Stimulated activated CD4-positive, alpha-beta T cell treated with anti-CD3 and anti-CD28 coated beads, Interleukin-1b, Interleukin-23, amount 100 ng/mL, for 1 hour (primary cell): Measurements from ENCODE around the gene MAK.
"Not testable (repeated sequence)": the region's sequence is repeated elsewhere in the genome, so short reads cannot be mapped to it uniquely, and the experiment has no call there.

Experiments
- DNase-seq, 2 donors: peaks; one replicate each; pipeline ENCODE4 v3.0.0-alpha.2; 2020; ENCODE audit warnings: low read depth in 2 of 2

MAK gene, protein sequence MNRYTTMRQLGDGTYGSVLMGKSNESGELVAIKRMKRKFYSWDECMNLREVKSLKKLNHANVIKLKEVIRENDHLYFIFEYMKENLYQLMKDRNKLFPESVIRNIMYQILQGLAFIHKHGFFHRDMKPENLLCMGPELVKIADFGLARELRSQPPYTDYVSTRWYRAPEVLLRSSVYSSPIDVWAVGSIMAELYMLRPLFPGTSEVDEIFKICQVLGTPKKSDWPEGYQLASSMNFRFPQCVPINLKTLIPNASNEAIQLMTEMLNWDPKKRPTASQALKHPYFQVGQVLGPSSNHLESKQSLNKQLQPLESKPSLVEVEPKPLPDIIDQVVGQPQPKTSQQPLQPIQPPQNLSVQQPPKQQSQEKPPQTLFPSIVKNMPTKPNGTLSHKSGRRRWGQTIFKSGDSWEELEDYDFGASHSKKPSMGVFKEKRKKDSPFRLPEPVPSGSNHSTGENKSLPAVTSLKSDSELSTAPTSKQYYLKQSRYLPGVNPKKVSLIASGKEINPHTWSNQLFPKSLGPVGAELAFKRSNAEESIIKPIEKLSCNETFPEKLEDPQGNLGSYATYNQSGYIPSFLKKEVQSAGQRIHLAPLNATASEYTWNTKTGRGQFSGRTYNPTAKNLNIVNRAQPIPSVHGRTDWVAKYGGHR

GRCh38 chr6:10837995-10838793, at the start of gene MAK:
Gene MAK, minus strand, starts transcription at chr6:10838539. Its CDS starts 7,891 bp downstream, at chr6:10830648.
- DNase-seq: peak; percentile 63 to 72

DNA sequence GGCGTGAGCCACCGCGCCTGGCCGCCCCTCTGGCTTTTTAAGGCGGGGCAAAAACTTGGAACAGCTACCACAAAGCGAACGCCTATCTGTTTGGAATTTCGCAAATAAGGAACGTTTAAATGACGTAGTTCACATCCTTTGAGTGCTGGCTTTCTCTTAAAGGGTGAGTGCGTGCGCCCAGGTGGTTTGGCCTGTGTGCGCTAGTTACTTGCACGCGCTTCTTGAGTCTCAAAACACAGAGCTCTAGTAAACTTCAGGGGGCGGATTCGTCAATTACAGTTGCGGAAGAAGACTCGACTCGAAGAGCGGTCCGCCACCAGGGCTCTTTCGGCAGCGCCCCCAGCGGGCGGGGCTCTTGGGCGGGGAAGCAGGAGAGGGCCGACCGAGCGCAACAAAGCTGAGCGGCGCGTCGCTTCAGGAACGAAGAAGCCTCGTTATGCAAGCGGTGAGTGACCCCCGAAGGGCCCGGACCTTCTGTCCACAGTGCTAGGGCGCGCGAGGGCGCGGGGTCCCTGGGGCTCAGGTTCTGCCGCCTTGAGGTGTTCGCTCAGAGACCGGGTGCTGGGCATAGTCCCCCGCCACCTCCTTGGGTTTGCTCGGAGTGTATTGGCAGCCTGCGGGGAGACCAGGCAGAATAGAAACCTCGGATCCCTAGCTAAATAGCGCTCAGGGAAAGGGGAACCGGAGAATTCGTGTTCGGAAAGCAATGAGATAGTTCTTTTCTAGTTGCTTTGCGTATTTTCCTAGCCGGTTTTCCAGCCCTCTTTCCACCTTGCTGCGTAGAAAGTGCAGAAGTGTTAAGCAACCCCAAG, 48.6 kb upstream of the MAK start, which contains the start of gene SYCP2L:
Gene SYCP2L (plus strand): TSS at position 362 of the 812 bp plus-strand sequence. CDS start 75 bp downstream, at position 437.
- DNase-seq: no peak

DNA sequence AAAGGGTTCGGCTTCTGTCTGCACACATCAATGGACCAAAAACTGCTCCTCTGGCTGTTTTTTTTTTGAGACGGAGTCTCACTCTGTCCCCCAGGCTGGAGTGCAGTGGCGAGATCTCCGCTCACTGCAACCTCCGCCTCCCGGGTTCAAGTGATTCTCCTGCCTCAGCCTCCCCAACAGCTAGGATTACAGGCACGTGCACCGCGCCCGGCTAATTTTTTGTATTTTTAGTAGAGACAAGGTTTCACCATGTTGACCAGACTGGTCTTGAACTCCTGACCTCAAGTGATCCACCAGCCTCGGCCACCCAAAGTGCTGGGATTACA, 48.0 kb upstream of the MAK start:
- DNase-seq: not testable (repeated sequence)

DNA sequence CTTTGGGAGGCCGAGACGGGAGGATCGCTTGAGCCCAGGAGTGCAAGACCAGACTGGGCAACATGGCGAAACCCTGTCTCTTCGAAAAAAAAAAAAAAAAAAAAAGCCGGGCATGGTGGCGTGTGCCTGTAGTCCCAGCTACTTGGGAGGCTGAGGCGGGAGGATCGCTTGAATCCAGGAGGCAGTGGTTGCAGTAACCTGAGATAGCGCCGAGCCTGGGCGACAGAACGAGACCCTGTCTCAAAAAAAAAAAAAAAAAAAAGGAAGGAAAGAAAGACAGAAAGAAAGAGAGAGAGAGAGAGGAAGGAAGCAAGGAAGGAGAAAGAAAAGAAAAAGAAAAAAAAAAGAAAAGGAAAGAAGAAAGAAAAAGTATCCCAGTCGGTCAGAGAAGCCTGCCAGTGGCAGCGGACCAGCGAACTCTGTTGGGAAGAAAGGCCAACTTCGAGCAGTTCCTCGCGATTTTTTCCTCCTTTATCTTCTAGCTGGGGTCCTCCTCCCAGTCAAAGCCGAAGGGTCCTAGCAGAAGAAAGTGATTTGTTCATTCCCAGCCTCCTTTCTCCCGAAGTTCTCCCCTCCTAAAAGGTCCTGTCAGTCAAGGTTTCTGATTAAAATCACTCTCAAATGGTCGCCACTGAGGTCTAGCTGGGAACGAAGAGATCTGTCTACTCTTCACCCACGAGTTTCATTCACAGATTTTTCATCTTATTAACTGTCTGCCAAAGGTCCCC, 46.1 kb upstream of the MAK start:
- no peak for DNase-seq

GRCh38 chr6:10883312-10884244, 45.2 kb upstream of the MAK start:
- no peak for DNase-seq

GRCh38 chr6:10882657-10883171, 44.4 kb upstream of the MAK start:
- DNase-seq: no peak

- DNase-seq: not testable (repeated sequence)
Observed at GRCh38 chr6:10882253-10882630, 43.9 kb upstream of the MAK start.

DNA sequence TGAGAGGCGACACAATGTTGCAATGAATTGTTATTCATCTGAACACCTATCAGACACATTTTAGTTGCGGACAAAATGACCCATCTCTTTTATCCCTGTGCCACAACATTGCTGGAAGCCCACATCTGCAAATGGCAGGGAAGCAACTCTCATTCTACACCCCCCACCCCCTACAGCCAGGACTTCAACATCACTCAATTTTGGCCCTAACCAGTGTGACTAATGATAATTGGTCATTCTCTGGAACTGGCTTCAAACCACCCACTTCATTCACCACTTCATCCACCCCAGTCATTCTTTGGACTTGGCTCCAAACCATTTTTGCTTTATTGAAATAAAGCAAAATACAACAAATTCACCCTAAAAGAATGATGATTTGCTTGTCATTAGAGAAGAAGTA, 42.0 kb upstream of the MAK start:
- DNase-seq: no peak

DNA sequence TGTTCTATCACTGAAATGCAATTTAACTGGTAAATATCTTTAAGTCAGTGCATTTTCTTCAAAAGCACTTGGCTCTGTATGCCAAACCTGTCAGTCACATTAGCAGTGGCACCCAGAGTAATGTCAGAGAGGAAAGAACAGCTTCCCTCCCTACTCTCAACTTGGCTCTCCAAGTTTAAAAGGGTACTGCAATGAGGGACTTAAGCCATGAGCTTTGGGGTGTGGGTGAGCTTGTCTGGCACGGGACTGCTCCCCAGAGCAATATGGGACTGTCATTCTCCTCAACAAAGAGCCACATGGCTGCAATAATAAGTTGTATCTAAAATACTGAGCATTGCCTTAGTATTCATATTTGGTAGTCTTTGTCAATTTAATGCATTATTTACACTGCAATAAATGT, 39.5 kb upstream of the MAK start:
- no peak for DNase-seq

DNA sequence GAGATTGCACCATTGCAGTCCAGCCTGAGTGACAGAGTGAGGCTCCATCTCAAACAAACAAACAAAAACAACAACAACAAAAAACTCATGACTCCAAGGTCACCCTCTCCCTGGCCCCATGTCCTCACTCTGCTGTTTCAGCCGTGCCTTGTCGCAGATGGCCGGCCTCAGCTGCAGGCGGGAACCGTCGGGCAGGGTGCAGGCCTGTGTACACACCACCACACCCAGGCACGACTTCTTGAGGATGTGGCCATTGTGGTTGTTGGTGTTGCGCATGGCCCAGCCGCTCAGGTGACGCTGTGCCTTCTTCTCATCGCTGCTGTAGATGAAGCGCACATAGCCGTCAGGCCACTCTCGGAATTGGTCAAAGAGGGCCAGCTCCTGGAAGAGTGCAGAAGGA, 38.7 kb upstream of the MAK start:
- DNase-seq: no peak

DNA sequence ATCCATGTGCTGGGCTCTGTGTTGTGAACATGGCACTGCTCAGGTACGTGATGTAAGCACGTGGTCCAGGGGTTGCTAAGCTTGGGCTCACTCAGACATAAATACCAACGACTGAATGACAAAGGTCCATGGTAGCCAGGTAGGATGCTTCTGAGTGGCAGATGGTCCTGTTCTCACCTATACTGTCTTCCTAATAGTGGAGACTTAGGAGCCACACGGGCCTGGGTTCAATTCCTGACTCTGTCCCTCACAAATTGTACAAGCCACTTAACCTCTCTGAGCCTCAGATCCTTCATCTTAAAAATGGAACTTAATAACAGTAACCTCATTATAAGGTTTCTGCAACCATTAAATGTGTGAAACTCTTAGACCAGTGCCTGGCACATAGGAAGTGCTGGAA, 36.7 kb upstream of the MAK start:
- DNase-seq: no peak

DNA sequence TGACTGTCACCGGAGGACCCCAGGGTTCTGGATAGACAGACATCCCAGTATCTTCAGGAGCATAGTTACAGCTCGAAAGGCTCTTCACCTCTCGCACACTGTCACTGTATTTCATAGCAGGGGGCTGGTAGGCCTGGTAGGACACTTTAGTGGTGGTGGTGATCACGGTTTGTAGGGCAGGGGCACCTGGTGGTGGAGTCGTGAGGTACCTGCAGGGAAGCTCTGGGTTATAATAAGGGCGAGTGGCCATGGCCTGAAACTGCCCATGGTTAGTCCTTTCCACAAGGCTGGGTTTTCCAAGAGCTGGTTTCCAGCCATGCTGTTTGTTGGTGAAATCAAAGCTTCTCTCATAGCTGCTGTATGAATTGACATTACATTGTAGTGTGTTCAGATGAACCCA, 35.9 kb upstream of the MAK start:
- no peak for DNase-seq

- DNase-seq: no peak
Observed at GRCh38 chr6:10873374-10873773, 35.0 kb upstream of the MAK start.

DNA sequence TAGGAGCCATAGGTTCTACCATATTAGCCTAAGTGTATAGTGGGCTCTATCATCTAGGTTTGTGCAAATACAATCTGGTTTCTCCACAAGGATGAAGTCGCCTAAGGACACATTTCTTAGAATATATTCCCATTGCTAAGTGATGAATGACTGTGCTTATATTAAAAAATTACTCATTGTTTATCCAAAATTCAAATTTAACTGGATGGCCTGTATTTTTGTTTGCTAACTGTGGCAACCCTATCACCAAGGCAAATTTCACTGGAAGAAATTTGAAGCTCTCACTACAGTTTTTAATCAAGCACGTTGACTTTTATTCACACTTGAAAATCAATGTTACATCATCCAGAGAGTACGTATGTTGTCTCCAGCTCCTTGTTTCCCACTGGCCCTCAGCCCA, 29.6 kb upstream of the MAK start:
- DNase-seq: no peak

GRCh38 chr6:10866709-10867108, 28.4 kb upstream of the MAK start:
- not testable (repeated sequence) for DNase-seq

GRCh38 chr6:10863031-10863430, 24.7 kb upstream of the MAK start:
- DNase-seq: not testable (repeated sequence)

DNA sequence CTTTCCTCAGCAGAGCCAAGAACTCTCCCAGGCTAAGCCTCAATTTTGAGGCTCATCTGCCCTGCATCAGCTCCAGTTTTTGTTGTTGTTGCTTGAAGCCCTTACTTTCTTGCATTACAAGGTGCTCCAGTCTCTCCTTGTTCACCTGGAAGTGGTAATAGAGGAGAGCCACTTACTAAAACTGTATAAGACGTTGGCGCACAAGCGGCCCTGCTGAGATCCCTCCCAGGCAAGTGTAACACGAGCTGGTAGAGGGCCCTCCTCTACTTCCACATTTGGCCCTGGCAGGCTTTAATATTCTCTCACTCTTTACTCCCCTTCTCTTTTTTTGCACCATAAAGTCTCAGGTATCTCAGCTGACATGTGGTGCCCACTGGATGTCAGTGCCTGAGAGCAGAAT, 24.0 kb upstream of the MAK start:
- no peak for DNase-seq

- no peak for DNase-seq
Observed at GRCh38 chr6:10861086-10861485, 22.7 kb upstream of the MAK start.

- no peak for DNase-seq
Observed at GRCh38 chr6:10857259-10857658, 18.9 kb upstream of the MAK start.
